ENCODE results near the gene MGAT4C. TPM values are rescaled to one million over a fixed set of nuclear protein-coding genes. Genes with fewer than 3 reads are reported as not detected.

The MGAT4C gene
- total and polyA plus RNA-seq, 9 donors: 0.34 to 3.1 (median 0.89) TPM

- Histone ChIP-seq H3K4me1 (ENCODE audit: control insufficient read depth, insufficient read depth, low read length) (no peaks in the 10 kb centered on the region), H3K36me3 (ENCODE audit: control insufficient read depth, insufficient read depth, low read length) (no peaks in the 10 kb centered on the region), H3K9me3 (replicated peaks; ENCODE audit: control insufficient read depth, low read depth, low read length) (peaks cover 16% of the 10 kb centered on the region), H3K27me3 (ENCODE audit: control insufficient read depth, insufficient read depth, low read length) (no peaks in the 10 kb centered on the region), H3K27ac (ENCODE audit: low read length) (no peak overlapping the region), H3K4me3 (ENCODE audit: low read length) (no peak overlapping the region)
- DNase-seq: no peak
- WGBS (ENCODE audit: insufficient coverage): 100% methylated on average over 2 of the region's 2 CpGs
These were observed 258.1 kb downstream of the MGAT4C start for GRCh38 chr12:85998074-85998473.

- Histone ChIP-seq H3K4me3 (ENCODE audit: low read length) (no peak overlapping the region), H3K9me3 (replicated peaks; ENCODE audit: control insufficient read depth, low read depth, low read length) (peaks cover 27% of the 10 kb centered on the region), H3K36me3 (ENCODE audit: control insufficient read depth, insufficient read depth, low read length) (no peaks in the 10 kb centered on the region), H3K27me3 (ENCODE audit: control insufficient read depth, insufficient read depth, low read length) (no peaks in the 10 kb centered on the region), H3K4me1 (ENCODE audit: control insufficient read depth, insufficient read depth, low read length) (no peaks in the 10 kb centered on the region), H3K27ac (ENCODE audit: low read length) (no peak overlapping the region)
- whole genome bisulfite sequencing (ENCODE audit: insufficient coverage): no CpG with 5 or more reads among the region's 3 CpGs
- DNase-seq: no peak
These were observed 259.9 kb downstream of the MGAT4C start for GRCh38 chr12:85996280-85996679.

- peaks cover 32% of the 10 kb centered on the region for H3K9me3 ChIP-seq (replicated peaks; ENCODE audit: control insufficient read depth, low read depth, low read length)
- no peak for DNase-seq
- H3K27me3 ChIP-seq (ENCODE audit: control insufficient read depth, insufficient read depth, low read length): no peaks in the 10 kb centered on the region
- 87% methylated on average over 3 of the region's 4 CpGs for WGBS (ENCODE audit: insufficient coverage)
- no peaks in the 10 kb centered on the region for H3K36me3 ChIP-seq (ENCODE audit: control insufficient read depth, insufficient read depth, low read length)
- H3K27ac ChIP-seq (ENCODE audit: low read length): no peak overlapping the region
- no peaks in the 10 kb centered on the region for H3K4me1 ChIP-seq (ENCODE audit: control insufficient read depth, insufficient read depth, low read length)
- no peak overlapping the region for H3K4me3 ChIP-seq (ENCODE audit: low read length)
These were observed 262.4 kb downstream of the MGAT4C start for GRCh38 chr12:85993746-85994145.

- no peaks in the 10 kb centered on the region for H3K36me3 ChIP-seq (ENCODE audit: control insufficient read depth, insufficient read depth, low read length)
- H3K4me1 ChIP-seq (ENCODE audit: control insufficient read depth, insufficient read depth, low read length): no peaks in the 10 kb centered on the region
- no peak for DNase-seq
- no peak overlapping the region for H3K4me3 ChIP-seq (ENCODE audit: low read length)
- peaks cover 2% of the 10 kb centered on the region for H3K9me3 ChIP-seq (replicated peaks; ENCODE audit: control insufficient read depth, low read depth, low read length)
- no peak overlapping the region for H3K27ac ChIP-seq (ENCODE audit: low read length)
- H3K27me3 ChIP-seq (ENCODE audit: control insufficient read depth, insufficient read depth, low read length): no peaks in the 10 kb centered on the region
These were observed 270.2 kb downstream of the MGAT4C start for GRCh38 chr12:85985996-85986395.

GRCh38 chr12:85983601-85984000 is 272.6 kb downstream of the MGAT4C start:
- H3K9me3 ChIP-seq (replicated peaks; ENCODE audit: control insufficient read depth, low read depth, low read length): no peaks in the 10 kb centered on the region
- no peaks in the 10 kb centered on the region for H3K4me1 ChIP-seq (ENCODE audit: control insufficient read depth, insufficient read depth, low read length)
- WGBS (ENCODE audit: insufficient coverage): no CpG with 5 or more reads among the region's 5 CpGs
- no peaks in the 10 kb centered on the region for H3K27me3 ChIP-seq (ENCODE audit: control insufficient read depth, insufficient read depth, low read length)
- H3K36me3 ChIP-seq (ENCODE audit: control insufficient read depth, insufficient read depth, low read length): no peaks in the 10 kb centered on the region
- no peak for DNase-seq
- no peak overlapping the region for H3K27ac ChIP-seq (ENCODE audit: low read length)
- no peak overlapping the region for H3K4me3 ChIP-seq (ENCODE audit: low read length)

GRCh38 chr12:85979641-85980040 is 276.6 kb downstream of the MGAT4C start:
- no peaks in the 10 kb centered on the region for H3K36me3 ChIP-seq (ENCODE audit: control insufficient read depth, insufficient read depth, low read length)
- no peaks in the 10 kb centered on the region for H3K4me1 ChIP-seq (ENCODE audit: control insufficient read depth, insufficient read depth, low read length)
- H3K27ac ChIP-seq (ENCODE audit: low read length): no peak overlapping the region
- no CpG with 5 or more reads among the region's 4 CpGs for WGBS (ENCODE audit: insufficient coverage)
- H3K4me3 ChIP-seq (ENCODE audit: low read length): no peak overlapping the region
- no peaks in the 10 kb centered on the region for H3K27me3 ChIP-seq (ENCODE audit: control insufficient read depth, insufficient read depth, low read length)
- DNase-seq: no peak
- no peaks in the 10 kb centered on the region for H3K9me3 ChIP-seq (replicated peaks; ENCODE audit: control insufficient read depth, low read depth, low read length)

- H3K36me3 ChIP-seq (ENCODE audit: control insufficient read depth, insufficient read depth, low read length): no peaks in the 10 kb centered on the region
- no peaks in the 10 kb centered on the region for H3K27me3 ChIP-seq (ENCODE audit: control insufficient read depth, insufficient read depth, low read length)
- no peak overlapping the region for H3K27ac ChIP-seq (ENCODE audit: low read length)
- no CpG with 5 or more reads among the region's 1 CpG for WGBS (ENCODE audit: insufficient coverage)
- H3K4me3 ChIP-seq (ENCODE audit: low read length): no peak overlapping the region
- no peaks in the 10 kb centered on the region for H3K4me1 ChIP-seq (ENCODE audit: control insufficient read depth, insufficient read depth, low read length)
- DNase-seq: no peak
- H3K9me3 ChIP-seq (replicated peaks; ENCODE audit: control insufficient read depth, low read depth, low read length): no peaks in the 10 kb centered on the region
These were observed 280.5 kb downstream of the MGAT4C start for GRCh38 chr12:85975716-85976115.

GRCh38 chr12:85971800-85972199 is 284.4 kb downstream of the MGAT4C start:
- no peak overlapping the region for H3K4me3 ChIP-seq (ENCODE audit: low read length)
- H3K9me3 ChIP-seq (replicated peaks; ENCODE audit: control insufficient read depth, low read depth, low read length): no peaks in the 10 kb centered on the region
- H3K36me3 ChIP-seq (ENCODE audit: control insufficient read depth, insufficient read depth, low read length): no peaks in the 10 kb centered on the region
- no peak overlapping the region for H3K27ac ChIP-seq (ENCODE audit: low read length)
- no peak for DNase-seq
- no peaks in the 10 kb centered on the region for H3K4me1 ChIP-seq (ENCODE audit: control insufficient read depth, insufficient read depth, low read length)
- no peaks in the 10 kb centered on the region for H3K27me3 ChIP-seq (ENCODE audit: control insufficient read depth, insufficient read depth, low read length)

- no peaks in the 10 kb centered on the region for H3K36me3 ChIP-seq (ENCODE audit: control insufficient read depth, insufficient read depth, low read length)
- H3K4me3 ChIP-seq (ENCODE audit: low read length): no peak overlapping the region
- WGBS (ENCODE audit: insufficient coverage): 83% methylated on average over 1 of the region's 1 CpG
- H3K4me1 ChIP-seq (ENCODE audit: control insufficient read depth, insufficient read depth, low read length): no peaks in the 10 kb centered on the region
- DNase-seq: no peak
- H3K27ac ChIP-seq (ENCODE audit: low read length): no peak overlapping the region
- no peaks in the 10 kb centered on the region for H3K9me3 ChIP-seq (replicated peaks; ENCODE audit: control insufficient read depth, low read depth, low read length)
- no peaks in the 10 kb centered on the region for H3K27me3 ChIP-seq (ENCODE audit: control insufficient read depth, insufficient read depth, low read length)
These were observed 287.6 kb downstream of the MGAT4C start for GRCh38 chr12:85968606-85969005.

- Histone ChIP-seq H3K4me3 (ENCODE audit: low read length) (no peak overlapping the region), H3K36me3 (ENCODE audit: control insufficient read depth, insufficient read depth, low read length) (no peaks in the 10 kb centered on the region), H3K9me3 (replicated peaks; ENCODE audit: control insufficient read depth, low read depth, low read length) (no peaks in the 10 kb centered on the region), H3K4me1 (ENCODE audit: control insufficient read depth, insufficient read depth, low read length) (no peaks in the 10 kb centered on the region), H3K27ac (ENCODE audit: low read length) (no peak overlapping the region), H3K27me3 (ENCODE audit: control insufficient read depth, insufficient read depth, low read length) (no peaks in the 10 kb centered on the region)
- DNase-seq: no peak
These were observed 292.9 kb downstream of the MGAT4C start for GRCh38 chr12:85963326-85963725.

DNA sequence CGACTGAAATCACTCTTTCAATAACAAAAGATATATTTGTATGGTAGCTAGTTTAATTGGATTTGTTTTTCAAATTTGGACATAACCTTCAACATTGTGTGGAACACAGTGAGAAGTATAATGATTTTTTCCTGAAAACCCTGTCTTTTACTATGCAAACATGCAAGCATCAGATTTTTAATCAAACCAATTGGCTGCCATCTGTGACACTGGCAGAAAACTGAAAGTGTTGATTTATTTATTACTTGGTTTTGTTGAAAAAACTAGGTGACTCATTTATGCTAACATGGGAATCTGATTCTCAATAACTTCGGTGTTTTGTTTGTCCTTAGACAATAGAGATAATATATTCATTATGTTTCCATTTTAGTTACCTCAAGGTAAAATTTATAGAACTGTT is 300.1 kb downstream of the MGAT4C start:
- no CpG with 5 or more reads among the region's 2 CpGs for WGBS (ENCODE audit: insufficient coverage)
- Histone ChIP-seq H3K9me3 (replicated peaks; ENCODE audit: control insufficient read depth, low read depth, low read length) (no peaks in the 10 kb centered on the region), H3K4me3 (ENCODE audit: low read length) (no peak overlapping the region), H3K36me3 (ENCODE audit: control insufficient read depth, insufficient read depth, low read length) (no peaks in the 10 kb centered on the region), H3K4me1 (ENCODE audit: control insufficient read depth, insufficient read depth, low read length) (no peaks in the 10 kb centered on the region), H3K27me3 (ENCODE audit: control insufficient read depth, insufficient read depth, low read length) (no peaks in the 10 kb centered on the region), H3K27ac (ENCODE audit: low read length) (no peak overlapping the region)
- no peak for DNase-seq

All from muscle of leg (tissue), 11 donors.